HepG2 (cell line): ENCODE results near the gene ATP7B. TPM values are rescaled to one million over a fixed set of nuclear protein-coding genes. Genes with fewer than 3 reads are reported as not detected.
A peak's percentile ranks its signal among the peaks of the same experiment; 100 is the strongest.

Experiments used
- ATAC-seq: fragments of 200-7000 bp; cut with Tn5 transposase; 3 replicates; pipeline ENCODE4 v1.9.1; 2020; ENCODE audit warnings: mild to moderate bottlenecking, moderate library complexity
- Bru-seq: library from RNA; stranded (reverse); fragments of 400-500 nt; gene quantifications from one replicate; lab custom pipeline; 2021; lab: Mats Ljungman, UMichigan
- BruChase-seq, 2 experiments: library from RNA; stranded (reverse); fragments of 400-500 nt; gene quantifications; one replicate each; lab custom pipeline; 2021; lab: Mats Ljungman, UMichigan
- BruUV-seq: library from RNA; stranded (reverse); fragments of 400-500 nt; replicated peaks from 2 replicates; lab custom pipeline; 2021; lab: Mats Ljungman, UMichigan
- CTCF ChIA-PET: fragments of 300-600 bp; formaldehyde crosslinking; extraction: SDS; loops from one replicate; lab custom pipeline; 2021; ENCODE audit warnings: low total read pairs, inconsistent platforms, low intra/inter-chr PET ratio; lab: Yijun Ruan, JAX
- POLR2A ChIA-PET: fragments of 350-600 bp; sonication (Branson Sonifier 250); formaldehyde crosslinking; loops from one replicate; lab custom pipeline; 2020; ENCODE audit warnings: antibody characterized with exemption, inconsistent platforms; lab: Yijun Ruan, JAX
- DNase-seq: peaks from one replicate; pipeline ENCODE4 v3.0.0-alpha.2; 2015; ENCODE audit warnings: low spot score
- FAIRE-seq: peaks from 3 replicates; lab custom pipeline; 2011; peaks lifted over from hg19 to GRCh38; lab: Jason Lieb, UNC
- H2AFZ ChIP-seq: one replicate; pipeline ENCODE4 v1.6.1; 2011; ENCODE audit warnings: low read length, inconsistent platforms
- H3K27ac ChIP-seq: fragments of 300-600 bp; 3 replicates; pipeline ENCODE4 v1.8.0; 2011; ENCODE audit warnings: mixed run types, mild to moderate bottlenecking, mixed read lengths, low read length, inconsistent platforms; ENCODE audit not compliant: insufficient read depth; ENCODE audit errors: extremely low read length
- H3K27me3 ChIP-seq, 2 experiments: fragments of 200-600 bp in 1 of 2; 2 replicates in 1 of 2; 3 replicates in 1 of 2; pipeline versions ENCODE4 v1.6.0 to v1.8.0; 2011; ENCODE audit warnings: low read length in 2 of 2, mild to moderate bottlenecking in 2 of 2, moderate library complexity in 2 of 2, inconsistent platforms in 1 of 2; ENCODE audit not compliant: insufficient read depth in 2 of 2, control insufficient read depth in 1 of 2
- H3K36me3 ChIP-seq, 2 experiments: fragments of 200-600 bp in 1 of 2; replicated peaks in 1 of 2; 2 replicates in 1 of 2; 3 replicates in 1 of 2; pipeline versions ENCODE4 v1.5.1 to v1.8.0; 2011; ENCODE audit warnings: low read length in 2 of 2, inconsistent platforms in 1 of 2; ENCODE audit not compliant: insufficient read depth in 2 of 2, control insufficient read depth in 1 of 2
- H3K4me1 ChIP-seq: 2 replicates; pipeline ENCODE4 v1.5.1; 2012; ENCODE audit warnings: low read length, inconsistent platforms; ENCODE audit not compliant: insufficient read depth
- H3K4me2 ChIP-seq: 2 replicates; pipeline ENCODE4 v1.6.0; 2011; ENCODE audit warnings: low read depth, low read length, inconsistent platforms
- H3K4me3 ChIP-seq, 3 experiments: fragments of 200-600 bp in 1 of 3; sonication (generic), shearing (Covaris generic) in 1 of 3; replicated peaks in 1 of 3; 2 replicates each; pipeline ENCODE4 v1.5.1; 2011 to 2016; ENCODE audit warnings: low read length in 3 of 3, inconsistent platforms in 2 of 3, low read depth in 2 of 3, mild to moderate bottlenecking in 2 of 3, control low read depth in 1 of 3, mixed read lengths in 1 of 3; ENCODE audit not compliant: insufficient read depth in 1 of 3
- H3K79me2 ChIP-seq: one replicate; pipeline ENCODE4 v1.6.1; 2011; ENCODE audit warnings: low read length, inconsistent platforms; ENCODE audit not compliant: insufficient read depth
- H3K9ac ChIP-seq: 2 replicates; pipeline ENCODE4 v1.6.0; 2011; ENCODE audit warnings: mild to moderate bottlenecking, low read depth, low read length, inconsistent platforms; ENCODE audit not compliant: insufficient read depth
- H3K9me3 ChIP-seq: 2 replicates; pipeline ENCODE4 v1.5.1; 2012; ENCODE audit warnings: mild to moderate bottlenecking, low read length
- H4K20me1 ChIP-seq: 2 replicates; pipeline ENCODE4 v1.6.0; 2011; ENCODE audit warnings: inconsistent platforms, mild to moderate bottlenecking, low read length, moderate library complexity; ENCODE audit not compliant: insufficient read depth
- ISX ChIP-seq: sonication (generic); formaldehyde crosslinking; conservative IDR thresholded peaks from 2 replicates; pipeline ENCODE4 v1.5.0; 2020; ENCODE audit warnings: missing genetic modification reagents
- KDM5A ChIP-seq: fragments of 200-600 bp; sonication (generic); IDR thresholded peaks from 2 replicates; pipeline ENCODE4 v1.7.0; 2018; ENCODE audit warnings: antibody characterized with exemption, mild to moderate bottlenecking, low read length, borderline replicate concordance
- NR2F6 ChIP-seq, 2 experiments: IDR thresholded peaks; 2 replicates each; pipeline ENCODE4 v1.6.1; 2016; ENCODE audit warnings: antibody characterized with exemption in 1 of 2, mild to moderate bottlenecking in 1 of 2
- PCBP1 ChIP-seq: fragments of 200-400 bp; formaldehyde crosslinking; IDR thresholded peaks from 2 replicates; pipeline ENCODE4 v1.6.1; 2017; ENCODE audit warnings: mild to moderate bottlenecking, low read depth, low read length, borderline replicate concordance
- PITX1 ChIP-seq: sonication (generic); formaldehyde crosslinking; IDR thresholded peaks from 2 replicates; pipeline ENCODE4 v1.5.1; 2020; ENCODE audit warnings: mild to moderate bottlenecking, missing genetic modification reagents
- REPIN1 ChIP-seq: sonication (generic); formaldehyde crosslinking; IDR thresholded peaks from 2 replicates; pipeline ENCODE4 v1.8.0; 2022; ENCODE audit warnings: missing genetic modification reagents, low read depth, mild to moderate bottlenecking, borderline replicate concordance
- RFX1 ChIP-seq: fragments of 450-650 bp; IDR thresholded peaks from 2 replicates; pipeline ENCODE4 v1.6.1; 2017
- ZNF136 ChIP-seq: sonication (generic); formaldehyde crosslinking; IDR thresholded peaks from 2 replicates; pipeline ENCODE4 v1.8.1; 2022; ENCODE audit warnings: low read depth, mild to moderate bottlenecking, moderate library complexity, missing genetic modification reagents
- ZNF850 ChIP-seq: sonication (generic); formaldehyde crosslinking; conservative IDR thresholded peaks from 2 replicates; pipeline ENCODE4 v1.9.0; 2021; ENCODE audit warnings: mild to moderate bottlenecking, missing genetic modification reagents
- WGBS: methylation state at CpG from one replicate; pipeline ENCODE4 v1.1.6; 2017; ENCODE audit warnings: low lambda C conversion rate; 5-methylcytosine and 5-hydroxymethylcytosine counted together
- in situ Hi-C: cut with HindIII; loops from 2 replicates; pipeline ENCODE4 v1.10.0; 2017; ENCODE audit warnings: low pct_unique_long_range_greater_than_20kb; ENCODE audit not compliant: extremely low pct_ligation_motif_present
- intact Hi-C: fragments of 100-400 bp; cut with micrococcal nuclease; formaldehyde crosslinking; loops from one replicate; pipeline ENCODE4 v1.10.0; 2022; ENCODE audit not compliant: unreplicated experiment
- long read RNA-seq, 2 experiments: library from RNA in 1 of 2; library from polyadenylated mRNA in 1 of 2; stranded (forward) in 1 of 2; unstranded in 1 of 2; transcript quantifications; one replicate each; pipeline ENCODE4 v2.0.0, GENCODE V29; 2019 to 2022
- polyA minus RNA-seq, 3 experiments: library from RNA; depleted of rRNA, polyadenylated mRNA; stranded (reverse); fragments of >200 nt; gene quantifications; 2 replicates each; pipeline ENCODE4 v1.2.3, GENCODE V29; 2011; ENCODE audit warnings: low replicate concordance in 1 of 3
- polyA plus RNA-seq, 8 experiments: library from polyadenylated mRNA; depleted of rRNA in 3 of 8; stranded (reverse) in 7 of 8; unstranded in 1 of 8; fragments of >200 nt; fragmentation: Illumina TruSeq in 4 of 8; extraction: Trizol in 4 of 8; gene quantifications; 2 replicates each; pipeline versions ENCODE4 v1.2.1 to v1.2.3, GENCODE V29; 2011 to 2016; ENCODE audit warnings: low read depth in 4 of 8, missing spikeins in 1 of 8, mixed read lengths in 1 of 8; ENCODE audit not compliant: insufficient read depth in 1 of 8
- total RNA-seq, 5 experiments: library from RNA; depleted of rRNA; stranded (reverse); fragments of >200 nt; fragmentation: Illumina TruSeq; extraction: Trizol; gene quantifications; 2 replicates each; pipeline ENCODE4 v1.2.3, GENCODE V29; 2016; ENCODE audit warnings: low read depth in 1 of 5
- TF ChIP-seq, protein P1 (sequence below): sonication (generic); formaldehyde crosslinking; IDR thresholded peaks from 2 replicates; pipeline ENCODE4 v1.8.0; 2022; ENCODE audit warnings: missing genetic modification reagents, mild to moderate bottlenecking, borderline replicate concordance
- TF ChIP-seq, protein P2 (sequence below): sonication (generic); formaldehyde crosslinking; IDR thresholded peaks from 2 replicates; pipeline ENCODE4 v1.4.0; 2020; ENCODE audit warnings: low read depth, missing genetic modification reagents

The ATP7B gene
- total RNA-seq (2016; rRNA removed; fragmentation: Illumina TruSeq; extraction: Trizol) (39.6 and 57.4 TPM in 2 replicates), polyA plus RNA-seq (2011; rRNA removed) (31.8 and 42.1 TPM in 2 replicates), polyA minus RNA-seq (2011; rRNA and poly(A)+ RNA removed; ENCODE audit: low replicate concordance) (4.3 and 98.2 TPM in 2 replicates), Bru-seq, nascent RNA (percentile 94 among the genes with signal in this experiment), BruChase-seq, experiment 1, labeled RNA remaining after a 6-hour chase (percentile 88 among the genes with signal in this experiment), BruChase-seq, experiment 2, labeled RNA remaining after a 2-hour chase (percentile 92 among the genes with signal in this experiment)
- 10.1 and 11.9 TPM in 2 replicates for total RNA-seq (2016; cell fraction: cytosol; rRNA removed; fragmentation: Illumina TruSeq; extraction: Trizol; ENCODE audit: low read depth)
- total RNA-seq (2016; cell fraction: insoluble cytoplasmic fraction; rRNA removed; fragmentation: Illumina TruSeq; extraction: Trizol), result 33.4 and 54.9 TPM in 2 replicates
- total RNA-seq (2016; cell fraction: membrane; rRNA removed; fragmentation: Illumina TruSeq; extraction: Trizol), result 16.7 and 17.9 TPM in 2 replicates
- total RNA-seq (2016; cell fraction: nucleus; rRNA removed; fragmentation: Illumina TruSeq; extraction: Trizol), result 94.0 and 111 TPM in 2 replicates
- 20.2 and 23.3 TPM in 2 replicates for polyA plus RNA-seq (2011; cell fraction: cytosol; rRNA removed)
- polyA plus RNA-seq (2011; cell fraction: nucleus; rRNA removed), result 94.2 and 94.4 TPM in 2 replicates
- 25.2 and 29.1 TPM in 2 replicates for polyA plus RNA-seq (2012)
- 2.3 and 2.5 TPM in 2 replicates for polyA plus RNA-seq (2016; cell fraction: cytosol; fragmentation: Illumina TruSeq; extraction: Trizol; ENCODE audit: low read depth)
- polyA plus RNA-seq (2016; cell fraction: insoluble cytoplasmic fraction; fragmentation: Illumina TruSeq; extraction: Trizol; ENCODE audit: low read depth), result 19.5 and 23.2 TPM in 2 replicates
- 4.8 and 6.1 TPM in 2 replicates for polyA plus RNA-seq (2016; cell fraction: membrane; fragmentation: Illumina TruSeq; extraction: Trizol; ENCODE audit: low read depth)
- 81.9 and 85.2 TPM in 2 replicates for polyA plus RNA-seq (2016; cell fraction: nucleus; fragmentation: Illumina TruSeq; extraction: Trizol; ENCODE audit: insufficient read depth, low read depth)
- 26.0 and 31.1 TPM in 2 replicates for polyA minus RNA-seq (2011; cell fraction: cytosol; rRNA and poly(A)+ RNA removed)
- 161 and 194 TPM in 2 replicates for polyA minus RNA-seq (2011; cell fraction: nucleus; rRNA and poly(A)+ RNA removed)
- long read RNA-seq, experiment 1, partial matches to known transcripts, result 5 of 11 reads
- long read RNA-seq, experiment 1, other reads (novel, unspliced or antisense), result 6 of 11 reads
- long read RNA-seq, experiment 2, full-length matches to known transcripts, result 30 of 82 reads
- long read RNA-seq, experiment 2, partial matches to known transcripts, result 17 of 82 reads
- long read RNA-seq, experiment 2, other reads (novel, unspliced or antisense), result 35 of 82 reads

DNA sequence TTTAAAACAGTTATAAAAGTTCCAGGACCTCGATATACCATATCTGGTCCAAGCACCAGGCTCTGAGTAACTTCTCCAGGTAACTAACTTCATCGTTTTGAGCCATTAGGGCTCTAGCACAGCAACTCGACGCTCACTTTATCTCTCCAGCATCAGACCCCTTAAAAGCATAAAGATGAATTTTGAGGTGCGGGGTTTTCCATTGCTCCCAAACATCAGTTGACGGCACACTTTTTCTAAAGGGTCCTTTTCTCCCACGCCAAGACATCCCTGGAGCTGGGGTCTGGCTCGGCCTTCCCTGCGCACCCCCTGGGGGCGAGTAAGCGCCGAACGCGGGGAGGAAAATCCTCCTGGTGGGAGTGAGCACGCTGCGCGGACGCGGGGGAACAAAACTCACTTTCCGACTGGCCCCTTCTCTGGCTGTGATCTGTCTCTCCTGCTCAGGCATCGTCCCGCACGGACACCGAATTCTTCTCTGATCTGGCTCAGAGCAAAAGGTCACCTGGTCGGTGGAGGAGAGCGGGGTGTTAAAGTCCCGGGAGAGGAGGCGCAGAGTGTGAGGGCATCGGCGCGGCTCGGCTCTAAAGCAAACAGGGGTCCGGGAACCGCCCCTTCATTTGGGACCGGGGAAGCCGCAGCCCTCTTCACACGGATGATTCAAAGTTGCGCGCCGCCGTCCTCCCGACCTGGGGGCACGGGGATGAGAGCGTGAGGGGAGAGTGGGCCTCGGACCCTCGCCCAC is at the start of gene ATP7B:
TSS of gene ATP7B (minus strand) at position 561 of the 742 bp plus-strand sequence. CDS start at position 448, 113 bp downstream.
- H3K27me3 ChIP-seq, result no peaks in the 10 kb centered on the region; a peak in 1 of 5 replicates
- H3K4me1 ChIP-seq, result peaks cover 64% of the 10 kb centered on the region
- peak within 1 kb of the TSS; percentile 72 for H2AFZ ChIP-seq
- peak within 1 kb of the TSS; percentile 97 to 98 (median 98) for H3K4me3 ChIP-seq
- DNase-seq (peak; percentile 49), FAIRE-seq (no peak), ATAC-seq (peak; percentile 65)
- under 1% methylated on average over 24 of the region's 46 CpGs for WGBS
- H3K4me2 ChIP-seq, result peak within 1 kb of the TSS; percentile 82
- H3K9ac ChIP-seq, result peak within 1 kb of the TSS; percentile 99
- peaks cover 28% of the 10 kb centered on the region for H4K20me1 ChIP-seq
- H3K9me3 ChIP-seq, result no peaks in the 10 kb centered on the region
- H3K27ac ChIP-seq, result peak within 1 kb of the TSS; percentile 97
- intact Hi-C loops, result loop anchor here (5.0 kb wide), 1 partner anchor 181 kb away; no protein-coding TSS in a partner anchor
- H3K79me2 ChIP-seq, result peaks cover 95% of the 10 kb centered on the region
- in situ Hi-C loops, result loop anchor here (5.0 to 25.0 kb wide), 2 partner anchors 116 to 451 kb away; partner anchors contain the start of genes CKAP2, NEK5 and VPS36
- BruUV-seq, result TSS peak; percentile 47
- CTCF ChIA-PET, result interaction anchor here (1.3 kb wide), 1 partner anchor 10 kb away, joined by 5 read pairs; no protein-coding TSS in a partner anchor
- no peaks in the 10 kb centered on the region; a peak in 2 of 5 replicates for H3K36me3 ChIP-seq
- POLR2A ChIA-PET, result interaction anchor here (0.6 to 2.2 kb wide), 7 partner anchors 12 to 60 kb away, joined by 3 to 32 read pairs (median 8); partner anchors contain the start of gene UTP14C
- TF ChIP-seq, protein P1, sequence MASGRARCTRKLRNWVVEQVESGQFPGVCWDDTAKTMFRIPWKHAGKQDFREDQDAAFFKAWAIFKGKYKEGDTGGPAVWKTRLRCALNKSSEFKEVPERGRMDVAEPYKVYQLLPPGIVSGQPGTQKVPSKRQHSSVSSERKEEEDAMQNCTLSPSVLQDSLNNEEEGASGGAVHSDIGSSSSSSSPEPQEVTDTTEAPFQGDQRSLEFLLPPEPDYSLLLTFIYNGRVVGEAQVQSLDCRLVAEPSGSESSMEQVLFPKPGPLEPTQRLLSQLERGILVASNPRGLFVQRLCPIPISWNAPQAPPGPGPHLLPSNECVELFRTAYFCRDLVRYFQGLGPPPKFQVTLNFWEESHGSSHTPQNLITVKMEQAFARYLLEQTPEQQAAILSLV, result no peak
- TF ChIP-seq ZNF850 (peak; percentile 85; the same call in 1 of the 2 replicates), ISX (CRISPR knock-in tag) (0 out of 2 replicates have a peak, but pooled peaks have one; percentile 38), PITX1 (CRISPR knock-in tag) (peak; percentile 20; the same call in 1 of the 2 replicates), RFX1 (no peak), PCBP1 (0 out of 2 replicates have a peak, but pooled peaks have one; percentile 54), ZNF136 (0 out of 2 replicates have a peak, but pooled peaks have one; percentile 22), REPIN1 (CRISPR knock-in tag) (0 out of 2 replicates have a peak, but pooled peaks have one; percentile 4), NR2F6 (IDR thresholded peaks at IDR 0.05) (peak; percentile 23; the same call in 1 of the 2 replicates), NR2F6 (CRISPR knock-in tag; IDR thresholded peaks at IDR 0.05) (0 out of 2 replicates have a peak, but pooled peaks have one; percentile 10), KDM5A (peak; percentile 47)
- TF ChIP-seq, protein P2, sequence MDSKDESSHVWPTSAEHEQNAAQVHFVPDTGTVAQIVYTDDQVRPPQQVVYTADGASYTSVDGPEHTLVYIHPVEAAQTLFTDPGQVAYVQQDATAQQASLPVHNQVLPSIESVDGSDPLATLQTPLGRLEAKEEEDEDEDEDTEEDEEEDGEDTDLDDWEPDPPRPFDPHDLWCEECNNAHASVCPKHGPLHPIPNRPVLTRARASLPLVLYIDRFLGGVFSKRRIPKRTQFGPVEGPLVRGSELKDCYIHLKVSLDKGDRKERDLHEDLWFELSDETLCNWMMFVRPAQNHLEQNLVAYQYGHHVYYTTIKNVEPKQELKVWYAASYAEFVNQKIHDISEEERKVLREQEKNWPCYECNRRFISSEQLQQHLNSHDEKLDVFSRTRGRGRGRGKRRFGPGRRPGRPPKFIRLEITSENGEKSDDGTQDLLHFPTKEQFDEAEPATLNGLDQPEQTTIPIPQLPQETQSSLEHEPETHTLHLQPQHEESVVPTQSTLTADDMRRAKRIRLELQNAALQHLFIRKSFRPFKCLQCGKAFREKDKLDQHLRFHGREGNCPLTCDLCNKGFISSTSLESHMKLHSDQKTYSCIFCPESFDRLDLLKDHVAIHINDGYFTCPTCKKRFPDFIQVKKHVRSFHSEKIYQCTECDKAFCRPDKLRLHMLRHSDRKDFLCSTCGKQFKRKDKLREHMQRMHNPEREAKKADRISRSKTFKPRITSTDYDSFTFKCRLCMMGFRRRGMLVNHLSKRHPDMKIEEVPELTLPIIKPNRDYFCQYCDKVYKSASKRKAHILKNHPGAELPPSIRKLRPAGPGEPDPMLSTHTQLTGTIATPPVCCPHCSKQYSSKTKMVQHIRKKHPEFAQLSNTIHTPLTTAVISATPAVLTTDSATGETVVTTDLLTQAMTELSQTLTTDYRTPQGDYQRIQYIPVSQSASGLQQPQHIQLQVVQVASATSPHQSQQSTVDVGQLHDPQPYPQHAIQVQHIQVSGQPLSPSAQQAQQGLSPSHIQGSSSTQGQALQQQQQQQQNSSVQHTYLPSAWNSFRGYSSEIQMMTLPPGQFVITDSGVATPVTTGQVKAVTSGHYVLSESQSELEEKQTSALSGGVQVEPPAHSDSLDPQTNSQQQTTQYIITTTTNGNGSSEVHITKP, result 0 out of 2 replicates have a peak, but pooled peaks have one; percentile 12
